Measurements from ENCODE around the gene BCKDHA. TPM values are rescaled to one million over a fixed set of nuclear protein-coding genes. Genes with fewer than 3 reads are reported as not detected.
A peak's percentile ranks its signal among the peaks of the same experiment; 100 is the strongest.

The BCKDHA gene
- total and polyA plus RNA-seq, 2 donors (not counting 3 experiments of a cell fraction or from before 2014, with no cell fraction given), result 16.5 to 50.4 TPM

- no TSS peak for BruUV-seq (replicated peaks)
- CTCF ChIA-PET, result interaction anchor here (0.7 to 3.7 kb wide), 20 partner anchors 8 to 186 kb away, joined by 3 to 33 read pairs (median 5); partner anchors contain the start of genes B3GNT8 and DMAC2
- Histone ChIP-seq H3K9me3 (replicated peaks; ENCODE audit: control insufficient read depth, insufficient read depth, low read length) (no peaks in the 10 kb centered on the region), H3K9me1 (replicated peaks; ENCODE audit: control insufficient read depth, extremely low read depth, insufficient read depth, low read length) (peaks cover 3% of the 10 kb centered on the region), H3K27ac (ENCODE audit: insufficient read depth, low read depth, low read length) (peak overlapping the region; percentile 72), H3K4me3 (replicated peaks in 1 of 3; ENCODE audit: insufficient read depth in 1 of 3, low read depth in 1 of 3, low read length in 3 of 3) (peak overlapping the region in 1 of 3 experiments; percentile 23), H3K4me1 (ENCODE audit: control insufficient read depth, extremely low read depth, insufficient read depth, low read length) (peaks cover 27% of the 10 kb centered on the region), H3K9ac (replicated peaks; ENCODE audit: extremely low read depth, insufficient read depth, low read length) (peak overlapping the region; percentile 71), H3K79me2 (ENCODE audit: control insufficient read depth, insufficient read depth, low read length) (peaks cover 2% of the 10 kb centered on the region), H3K36me3 (ENCODE audit: control insufficient read depth in 2 of 2, extremely low read depth in 1 of 2, insufficient read depth in 2 of 2, low read length in 2 of 2) (peaks cover 2 to 7% of the 10 kb centered on the region in 2 experiments), H3K27me3 (ENCODE audit: control insufficient read depth in 2 of 2, insufficient read depth in 2 of 2, low read length in 2 of 2) (no peaks in the 10 kb centered on the region), H4K20me1 (replicated peaks; ENCODE audit: control insufficient read depth, extremely low read depth, insufficient read depth, low read length) (no peaks in the 10 kb centered on the region), H3K4me2 (ENCODE audit: insufficient read depth, low read length) (peak overlapping the region; percentile 95), H2AFZ (ENCODE audit: low read depth, low read length) (no peak overlapping the region)
- FAIRE-seq, result no peak
- POLR2A ChIA-PET, result interaction anchor here (0.5 to 2.9 kb wide), 4 partner anchors 21 to 91 kb away, joined by 4 to 24 read pairs (median 6); no protein-coding TSS in a partner anchor
- intact Hi-C loops (cut with micrococcal nuclease), result loop anchor here (1.0 kb wide), 2 partner anchors 23 to 75 kb away; no protein-coding TSS in a partner anchor
- TF ChIP-seq FOS (IDR thresholded peaks at IDR 0.05; ENCODE audit: borderline replicate concordance, insufficient read depth, low read length) (no peak), MYC (IDR thresholded peaks at IDR 0.05; ENCODE audit: low read depth, low read length) (no peak), CTCF (IDR thresholded peaks at IDR 0.05; ENCODE audit: extremely low read depth in 1 of 2, insufficient read depth in 1 of 2, low read depth in 1 of 2, low read length in 2 of 2) (no peak), JUN (IDR thresholded peaks at IDR 0.05; ENCODE audit: borderline replicate concordance, insufficient read depth, insufficient read length, low read depth) (no peak), POLR2AphosphoS5 (IDR thresholded peaks at IDR 0.05; ENCODE audit: insufficient read depth, low read depth, low read length) (no peak), POLR2A (IDR thresholded peaks at IDR 0.05; ENCODE audit: low read depth, low read length) (no peak), EZH2 (IDR thresholded peaks at IDR 0.05; ENCODE audit: borderline replicate concordance, low read depth, low read length, severe bottlenecking) (no peak), GATA2 (IDR thresholded peaks at IDR 0.05; ENCODE audit: insufficient read depth, insufficient read length, low read depth, low read length) (no peak)
- TF ChIP-seq, protein P1, sequence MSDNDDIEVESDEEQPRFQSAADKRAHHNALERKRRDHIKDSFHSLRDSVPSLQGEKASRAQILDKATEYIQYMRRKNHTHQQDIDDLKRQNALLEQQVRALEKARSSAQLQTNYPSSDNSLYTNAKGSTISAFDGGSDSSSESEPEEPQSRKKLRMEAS (IDR thresholded peaks at IDR 0.05; ENCODE audit: insufficient read depth, insufficient read length), result no peak
- no peak for DNase-seq (ENCODE audit: low read depth, low spot score)
- dilution Hi-C loops (cut with MboI; ENCODE audit: extremely low pct_ligation_motif_present, low sequenced_read_pairs), result no loop called here
Observed at GRCh38 chr19:41455936-41456335, 58.3 kb downstream of the BCKDHA start.

Measured in endothelial cell of umbilical vein (primary cell).